Fibroblast of skin of left biceps (primary cell): Measurements from ENCODE around the gene IGSF21.

Experiments used
- DNase-seq, 2 experiments: peaks; one replicate each; pipeline ENCODE4 v3.0.0-alpha.2; 2013; ENCODE audit warnings: low read depth in 2 of 2

IGSF21 gene

GRCh38 chr1:18119289-18119688 is 11.7 kb downstream of the IGSF21 start:
- DNase-seq, result no peak

GRCh38 chr1:18119771-18120377 is 12.3 kb downstream of the IGSF21 start:
- DNase-seq, result no peak

- DNase-seq, result no peak
Measured at GRCh38 chr1:18120638-18121037, 13.0 kb downstream of the IGSF21 start.

- DNase-seq, result no peak
Measured at GRCh38 chr1:18121072-18121820, 13.6 kb downstream of the IGSF21 start.

- no peak for DNase-seq
Measured at GRCh38 chr1:18123467-18123992, 15.9 kb downstream of the IGSF21 start.

- DNase-seq, result no peak
Measured at GRCh38 chr1:18124977-18125376, 17.4 kb downstream of the IGSF21 start.

- no peak for DNase-seq
Measured at GRCh38 chr1:18126616-18127015, 19.0 kb downstream of the IGSF21 start.

- no peak for DNase-seq
Measured at GRCh38 chr1:18128298-18128697, 20.7 kb downstream of the IGSF21 start.

GRCh38 chr1:18130356-18130755 is 22.8 kb downstream of the IGSF21 start:
- DNase-seq, result no peak

GRCh38 chr1:18132022-18132710 is 24.6 kb downstream of the IGSF21 start:
- DNase-seq, result no peak

- DNase-seq, result no peak
Measured at GRCh38 chr1:18132711-18133541, 25.3 kb downstream of the IGSF21 start.

- no peak for DNase-seq
Measured at GRCh38 chr1:18134324-18135046, 26.9 kb downstream of the IGSF21 start.

GRCh38 chr1:18137759-18138345 is 30.3 kb downstream of the IGSF21 start:
- no peak for DNase-seq

- no peak for DNase-seq
Measured at GRCh38 chr1:18139198-18139981, 31.8 kb downstream of the IGSF21 start.

- DNase-seq, result no peak
Measured at GRCh38 chr1:18140411-18140810, 32.8 kb downstream of the IGSF21 start.

- no peak for DNase-seq
Measured at GRCh38 chr1:18141661-18142060, 34.1 kb downstream of the IGSF21 start.

- no peak for DNase-seq
Measured at GRCh38 chr1:18142471-18142870, 34.9 kb downstream of the IGSF21 start.

- DNase-seq, result no peak
Measured at GRCh38 chr1:18142969-18143368, 35.4 kb downstream of the IGSF21 start.

- no peak for DNase-seq
Measured at GRCh38 chr1:18144062-18144461, 36.5 kb downstream of the IGSF21 start.
